CD1c-positive myeloid dendritic cell (primary cell): ENCODE results near the gene DIO1.

Experiments used
- DNase-seq: peaks from one replicate; pipeline ENCODE4 v3.0.0-alpha.2; 2016; ENCODE audit errors: extremely low spot score

The DIO1 gene

DNA sequence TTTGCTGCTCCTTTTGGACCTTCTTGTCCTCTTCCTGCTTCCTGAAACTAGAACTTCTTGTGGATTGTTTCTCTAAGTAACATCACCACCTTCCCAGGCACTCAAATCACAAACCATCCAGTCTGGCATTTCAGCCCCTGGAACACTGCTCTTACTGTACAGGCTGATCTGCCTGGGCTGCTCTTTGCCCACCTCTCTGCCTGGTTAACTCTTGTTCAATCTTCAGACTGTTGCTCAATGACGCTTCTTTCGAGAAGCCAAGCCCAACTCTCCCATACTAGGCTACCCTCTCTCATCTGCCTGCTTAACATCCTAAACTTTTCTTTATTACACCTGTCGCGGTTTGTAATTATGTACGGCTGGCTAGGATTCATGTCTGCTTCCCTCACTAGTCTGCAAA is 657 bp downstream of the DIO1 start:
- no peak for DNase-seq

DNA sequence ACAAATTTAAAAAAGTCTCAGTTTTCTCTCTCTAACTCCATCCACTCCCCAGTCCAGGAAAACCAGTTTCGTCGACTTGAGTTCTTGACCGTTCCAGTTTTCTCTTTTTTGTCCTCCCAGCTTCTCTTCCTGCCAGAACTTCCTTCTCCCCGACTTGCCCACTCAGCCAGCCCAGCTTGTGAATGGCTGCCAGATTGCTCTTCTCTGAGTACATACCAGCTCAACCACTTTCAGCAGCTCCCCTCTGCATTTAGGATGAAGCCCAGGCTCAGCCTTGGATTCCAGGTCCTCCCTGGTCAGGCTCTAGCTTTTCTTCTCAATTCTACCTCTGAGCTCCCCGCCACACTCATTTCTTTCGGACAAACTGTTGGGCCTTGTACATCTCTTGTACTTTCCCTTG is 1.4 kb downstream of the DIO1 start:
- no peak for DNase-seq

DNA sequence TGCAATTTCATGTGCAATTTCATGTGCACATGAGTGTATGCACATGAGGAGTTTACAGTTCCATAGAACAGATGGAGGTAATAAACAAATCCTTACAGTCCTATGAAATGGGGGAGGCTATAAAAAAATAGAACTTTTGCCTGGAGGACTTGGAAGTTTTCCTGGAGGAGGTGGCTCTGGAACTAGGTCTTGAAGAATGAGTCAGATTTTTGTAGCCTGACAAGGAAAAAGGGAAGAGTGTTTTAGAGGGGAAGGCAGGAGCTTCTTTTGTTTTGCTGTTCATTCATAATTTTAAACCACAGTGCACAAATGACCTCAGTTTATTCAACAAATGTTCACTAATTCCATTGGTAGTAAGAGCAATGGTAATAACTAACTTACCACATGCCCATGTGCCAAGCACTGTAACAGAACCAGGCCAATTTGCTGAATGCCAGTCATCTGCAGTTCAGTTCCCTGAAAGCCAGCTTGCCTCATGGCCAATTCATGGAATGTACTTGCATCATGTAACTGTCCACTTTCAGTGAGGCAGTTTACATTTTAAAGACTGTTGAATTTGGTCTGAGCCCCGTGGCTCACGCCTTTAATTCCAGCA is 2.7 kb downstream of the DIO1 start:
- DNase-seq, result peak; percentile 32

DNA sequence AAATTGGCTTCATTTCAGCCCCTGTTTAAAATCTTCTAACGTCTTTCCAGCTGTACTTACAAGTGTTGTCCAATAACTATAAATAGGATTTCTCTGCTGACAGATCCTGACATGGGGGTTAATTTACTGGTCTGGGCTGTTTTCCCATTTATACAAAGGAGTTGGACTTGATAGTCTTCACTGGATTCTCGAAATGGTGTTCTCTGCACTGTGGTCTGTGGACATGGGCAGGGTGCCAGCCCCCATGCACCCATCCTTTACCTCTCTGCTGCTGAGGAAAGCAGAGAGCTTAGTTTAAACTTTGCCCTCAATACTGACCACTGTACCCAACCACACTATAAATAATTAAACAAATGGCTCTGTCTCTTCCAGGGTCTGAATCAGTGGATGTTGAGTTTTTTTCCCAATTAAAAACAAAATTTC is 5.2 kb downstream of the DIO1 start:
- no peak for DNase-seq

DNA sequence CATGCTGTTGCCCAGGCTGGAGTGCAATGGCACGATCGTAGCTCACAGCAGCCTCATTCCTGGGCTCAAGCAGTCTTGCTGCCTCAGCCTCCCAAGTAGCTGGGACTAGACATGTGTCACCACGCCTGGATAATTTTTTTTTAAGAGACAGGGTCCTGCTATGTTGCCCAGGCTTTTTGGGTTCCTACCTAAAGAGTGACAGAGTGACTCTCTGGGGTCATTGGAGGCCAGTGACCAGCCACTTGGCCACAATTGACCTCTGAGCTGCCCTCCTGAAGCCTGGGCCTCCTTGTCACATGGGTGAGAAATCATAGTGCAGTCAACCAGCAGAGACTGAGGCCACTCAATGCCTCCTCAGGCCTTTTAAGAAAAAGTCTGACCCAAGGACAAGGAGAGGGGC is 5.7 kb downstream of the DIO1 start:
- DNase-seq, result no peak

DNA sequence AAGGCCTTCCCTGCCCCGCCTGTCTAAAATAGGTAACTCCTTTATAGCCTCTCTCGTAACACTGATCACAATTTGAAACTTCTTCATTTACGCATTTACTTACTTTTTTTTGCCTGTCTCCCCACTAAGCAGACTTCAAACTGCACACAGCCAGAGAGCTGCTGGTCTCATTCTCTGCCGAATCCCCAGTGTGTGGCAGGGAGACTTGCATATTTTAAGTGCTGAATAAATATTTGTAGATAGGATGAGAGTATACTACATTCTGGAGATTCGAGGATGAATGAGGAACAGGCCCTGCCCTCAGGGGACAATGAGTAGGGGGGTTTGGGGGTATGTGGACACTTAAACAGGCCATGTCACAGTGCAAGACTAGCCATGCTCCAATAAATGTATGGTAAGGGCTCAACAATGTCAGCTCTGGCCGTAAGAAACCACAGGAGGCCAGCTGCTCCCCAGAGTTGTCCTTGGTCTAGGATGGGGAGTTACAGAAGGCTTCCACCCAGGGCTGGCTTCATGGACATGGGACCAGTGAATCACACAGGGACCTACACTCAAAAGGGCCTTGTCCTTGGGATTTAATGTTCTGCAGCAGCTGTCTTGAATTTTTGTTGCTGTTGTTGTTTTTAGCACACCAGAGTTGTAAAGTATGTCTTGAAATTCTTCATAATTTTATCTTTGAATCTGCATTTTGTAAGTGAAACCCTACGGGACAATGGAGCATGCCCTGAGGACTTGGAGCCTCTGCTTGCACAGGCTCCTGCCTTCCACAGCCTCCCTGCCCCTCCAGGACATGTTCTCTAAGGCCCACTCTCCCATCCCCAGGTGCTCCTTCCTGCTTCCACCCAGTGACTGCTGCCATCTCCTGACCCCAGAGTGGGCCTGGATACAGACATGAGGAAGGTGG is 8.5 kb downstream of the DIO1 start:
- no peak for DNase-seq

DNA sequence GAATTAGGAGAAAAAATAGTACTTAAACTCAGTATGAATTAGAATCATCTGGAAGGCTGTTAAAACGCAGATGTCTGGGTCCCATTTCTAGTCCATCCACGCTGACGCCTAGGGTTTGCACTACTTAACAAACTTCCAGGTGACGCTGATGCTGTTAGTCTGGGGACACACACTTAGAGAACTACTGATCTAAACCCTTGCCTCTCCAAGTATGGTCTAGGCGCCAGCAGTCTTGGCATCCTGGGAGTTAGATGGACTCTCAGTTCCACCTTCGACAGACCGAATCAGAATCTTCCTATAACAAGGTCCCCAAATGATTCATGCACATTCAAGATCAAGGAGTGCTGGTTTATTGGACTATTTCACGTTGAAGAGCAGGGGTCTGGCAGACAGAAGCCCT is 11.5 kb downstream of the DIO1 start:
- no peak for DNase-seq

DNA sequence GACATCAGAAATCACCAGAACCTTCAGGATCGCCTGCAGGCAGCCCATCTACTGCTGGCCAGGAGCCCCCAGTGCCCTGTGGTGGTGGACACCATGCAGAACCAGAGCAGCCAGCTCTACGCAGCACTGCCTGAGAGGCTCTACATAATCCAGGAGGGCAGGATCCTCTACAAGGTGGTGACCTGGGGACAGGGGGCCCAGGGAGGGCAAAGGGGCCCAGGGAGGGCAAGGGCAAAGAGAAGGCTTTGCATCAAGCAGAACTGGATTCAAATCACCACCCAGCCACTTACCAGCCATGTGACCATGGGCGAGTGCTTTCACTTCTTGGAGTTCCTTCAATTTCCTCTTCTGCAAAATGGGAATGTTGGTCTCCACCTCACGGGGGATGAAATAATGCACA is 12.1 kb downstream of the DIO1 start:
- DNase-seq, result no peak

DNA sequence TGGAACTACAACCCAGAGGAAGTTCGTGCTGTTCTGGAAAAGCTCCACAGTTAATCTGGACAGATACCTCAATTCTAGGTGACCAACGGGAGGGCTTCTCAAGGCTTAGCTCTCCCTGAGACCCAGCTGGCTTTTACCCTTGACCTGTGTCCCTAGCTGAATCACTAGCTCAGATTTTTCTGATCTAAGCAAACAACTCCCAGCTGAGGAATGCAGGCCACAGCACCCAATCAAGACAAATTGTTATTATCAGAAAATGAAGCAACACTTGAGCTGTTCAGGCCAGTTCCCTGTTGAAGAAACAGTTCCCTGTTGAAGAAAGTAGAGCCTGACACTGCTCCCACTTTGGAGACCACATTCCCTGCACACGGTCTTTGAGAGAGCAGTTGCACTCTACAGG is 16.0 kb downstream of the DIO1 start:
- no peak for DNase-seq

DNA sequence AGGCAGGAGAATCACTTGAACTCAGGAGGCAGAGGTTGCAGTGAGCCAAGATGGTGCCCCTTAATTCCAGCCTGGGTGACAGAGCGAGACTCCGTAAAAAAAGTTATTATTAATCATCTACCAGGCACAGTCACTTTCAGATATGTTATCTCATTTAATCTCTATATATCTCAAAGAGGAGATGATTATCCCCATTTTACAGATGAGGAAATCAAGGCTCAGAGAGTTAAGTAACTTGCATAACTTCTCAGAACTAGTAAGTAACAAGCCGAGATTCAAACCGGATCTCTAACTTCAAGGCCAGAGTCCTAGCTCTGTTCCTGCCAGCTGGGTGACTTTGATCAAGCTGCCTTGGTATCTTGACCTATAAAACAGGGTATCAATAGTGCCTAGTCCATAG is 17.5 kb downstream of the DIO1 start:
- no peak for DNase-seq

DNA sequence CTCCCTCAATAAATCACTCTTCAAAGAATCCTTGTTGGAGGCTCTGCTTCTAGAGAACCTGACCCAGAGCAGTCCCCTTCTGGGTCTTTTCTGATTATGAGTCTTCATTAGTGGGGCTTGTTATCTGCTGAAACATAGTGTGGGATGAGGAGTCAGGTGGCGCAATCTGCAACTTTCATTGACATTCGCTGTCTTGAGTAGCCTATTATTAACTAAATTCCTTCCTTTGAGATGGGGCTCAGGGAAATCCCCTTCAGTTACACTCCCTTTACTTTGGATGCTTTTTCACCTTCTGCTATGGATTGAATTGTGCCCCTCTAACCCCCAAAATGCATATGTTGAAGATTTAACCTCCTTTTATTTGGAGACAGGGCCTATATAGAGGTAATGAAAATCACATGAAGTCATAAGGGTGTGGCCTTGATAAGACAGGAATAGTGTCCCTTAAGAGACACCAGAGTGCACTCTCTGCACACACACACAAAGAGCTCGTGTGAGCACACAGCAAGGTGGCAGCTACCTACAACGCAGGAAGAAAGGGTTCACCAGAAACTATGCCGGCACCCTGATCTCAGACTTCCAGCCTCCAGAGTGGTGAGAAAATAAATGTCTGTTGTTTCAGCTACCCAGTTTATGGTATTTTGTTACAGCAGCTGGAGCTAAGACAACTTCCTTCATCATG is 19.5 kb downstream of the DIO1 start:
- DNase-seq, result no peak

DNA sequence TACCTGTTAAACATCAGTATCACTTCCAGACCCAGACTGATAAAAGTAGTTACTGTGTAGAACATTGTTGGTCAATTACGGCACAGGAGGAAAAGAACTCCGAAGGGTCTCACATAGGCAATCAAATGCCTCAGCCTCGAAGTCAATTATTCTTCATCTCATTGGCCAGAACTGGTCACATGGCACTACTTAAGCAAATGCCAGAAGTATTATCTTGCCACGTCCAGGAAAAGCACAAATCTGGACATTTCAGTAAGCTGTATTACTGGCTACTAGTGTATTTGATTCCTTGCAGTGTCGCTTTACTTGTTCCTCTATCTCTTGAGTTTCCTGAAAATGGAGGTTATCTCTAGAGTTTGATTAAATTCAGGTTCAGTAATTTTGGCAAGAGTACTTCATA is 24.4 kb downstream of the DIO1 start:
- no peak for DNase-seq

DNA sequence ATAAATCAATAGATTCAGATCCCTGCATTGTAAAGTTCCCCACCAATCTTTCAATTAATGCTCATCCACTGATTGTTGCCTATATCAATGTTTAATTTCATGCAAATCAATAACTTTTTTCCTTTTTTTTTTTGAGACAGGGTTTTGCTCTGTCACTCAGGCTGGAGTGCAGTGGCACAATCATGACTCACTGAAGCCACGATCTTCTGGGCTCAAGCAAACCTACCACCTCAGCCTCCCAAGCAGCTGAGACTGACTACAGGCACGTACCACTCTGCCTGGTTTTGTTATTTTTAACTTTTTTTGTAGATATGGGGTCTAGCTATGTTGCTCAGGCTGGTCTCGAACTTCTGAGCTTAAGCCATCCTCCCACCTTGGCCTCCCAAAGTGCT is 25.7 kb downstream of the DIO1 start:
- no peak for DNase-seq

DNA sequence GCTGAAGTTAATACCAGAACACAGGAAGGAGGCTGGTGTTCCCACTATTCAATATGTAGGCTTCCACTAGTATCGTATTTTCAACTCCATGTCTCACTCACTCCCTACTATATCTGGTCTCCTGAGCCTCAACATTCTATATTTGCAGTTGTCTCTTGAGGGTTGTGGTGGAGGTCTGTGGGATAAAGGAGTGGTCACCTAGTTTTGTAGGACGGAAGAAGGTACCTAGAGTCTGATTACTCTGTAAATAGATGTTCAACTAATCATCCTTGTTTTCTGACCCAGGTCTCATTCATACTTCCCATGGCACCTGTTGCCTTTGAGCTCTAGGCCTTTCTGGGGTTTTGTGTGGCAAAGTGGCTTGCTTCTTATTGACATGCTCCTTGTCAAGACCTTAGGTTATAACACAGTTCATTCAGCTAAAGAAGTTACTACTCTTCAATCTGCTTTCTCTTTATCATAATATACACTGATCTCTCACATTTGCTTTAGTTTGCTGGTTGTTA is 33.4 kb downstream of the DIO1 start:
- DNase-seq, result no peak

DNA sequence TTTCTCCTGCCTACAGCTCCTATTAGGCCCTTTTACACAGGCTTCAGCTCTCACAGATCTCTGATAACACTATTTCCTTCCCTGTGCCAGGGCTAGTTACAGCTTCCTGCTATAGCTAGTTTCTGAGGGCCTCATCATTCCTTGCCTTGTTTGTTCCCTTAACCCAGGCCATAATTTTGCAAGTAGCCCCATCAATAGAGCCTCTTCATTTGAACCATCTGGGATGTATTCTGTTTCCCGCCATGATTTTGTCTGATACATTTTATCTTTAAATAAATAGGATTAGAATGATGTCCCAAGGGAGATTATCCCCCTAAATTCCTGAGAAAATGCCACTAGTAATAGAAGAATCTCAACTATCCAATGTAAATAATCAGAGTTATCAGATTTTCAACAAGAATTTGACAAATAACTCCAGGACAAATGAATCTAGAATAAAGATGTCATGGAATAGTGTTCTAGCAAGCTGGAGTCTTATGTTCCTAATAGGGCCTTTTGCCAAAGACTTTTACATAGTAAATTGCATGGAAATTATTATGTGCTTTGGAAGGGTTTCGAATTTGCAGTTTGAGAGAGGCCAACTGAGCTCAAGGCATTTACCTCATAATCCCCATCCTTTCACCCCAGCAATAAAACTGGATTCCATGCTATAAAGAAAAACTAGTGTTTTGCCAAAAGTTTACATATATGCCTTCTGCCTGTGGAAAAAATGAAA is 35.4 kb downstream of the DIO1 start:
- DNase-seq, result no peak

DNA sequence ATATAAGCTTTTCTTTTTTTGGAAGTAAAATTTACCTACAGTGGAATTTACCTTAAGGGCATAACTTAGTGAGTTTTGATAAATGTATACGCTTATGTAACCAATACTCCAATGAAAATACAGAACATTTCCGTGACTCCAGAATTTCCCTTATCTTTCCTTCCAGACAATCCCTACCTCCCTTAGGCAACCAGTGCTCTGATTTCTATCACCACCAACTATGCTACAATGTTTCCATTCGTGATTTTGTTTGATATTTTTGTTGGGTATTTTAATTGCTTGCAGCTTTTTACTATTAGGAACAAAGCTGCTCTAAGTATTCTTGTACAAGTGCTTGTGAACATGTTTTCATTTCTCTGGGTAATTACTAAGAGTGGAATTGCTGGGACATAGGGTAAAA is 36.9 kb downstream of the DIO1 start:
- DNase-seq, result no peak

DNA sequence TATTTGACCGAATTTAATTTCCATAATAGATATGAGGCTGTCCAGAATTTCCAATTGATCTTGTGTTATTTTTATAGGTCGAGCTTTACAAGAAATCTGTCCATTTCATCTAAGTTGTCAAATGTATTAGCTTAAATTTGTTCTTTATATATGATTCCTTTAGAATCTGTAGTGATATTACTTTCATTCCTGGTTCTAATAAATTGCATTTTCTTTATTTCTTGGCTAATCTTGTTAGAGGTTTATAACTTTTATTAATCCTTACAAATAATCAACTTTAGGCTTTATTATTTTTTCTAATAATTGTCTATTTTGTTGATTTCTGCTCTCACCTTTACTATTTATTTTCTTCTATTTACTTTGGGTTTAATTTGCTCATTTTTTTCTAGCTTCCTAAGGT is 37.5 kb downstream of the DIO1 start:
- DNase-seq, result no peak

DNA sequence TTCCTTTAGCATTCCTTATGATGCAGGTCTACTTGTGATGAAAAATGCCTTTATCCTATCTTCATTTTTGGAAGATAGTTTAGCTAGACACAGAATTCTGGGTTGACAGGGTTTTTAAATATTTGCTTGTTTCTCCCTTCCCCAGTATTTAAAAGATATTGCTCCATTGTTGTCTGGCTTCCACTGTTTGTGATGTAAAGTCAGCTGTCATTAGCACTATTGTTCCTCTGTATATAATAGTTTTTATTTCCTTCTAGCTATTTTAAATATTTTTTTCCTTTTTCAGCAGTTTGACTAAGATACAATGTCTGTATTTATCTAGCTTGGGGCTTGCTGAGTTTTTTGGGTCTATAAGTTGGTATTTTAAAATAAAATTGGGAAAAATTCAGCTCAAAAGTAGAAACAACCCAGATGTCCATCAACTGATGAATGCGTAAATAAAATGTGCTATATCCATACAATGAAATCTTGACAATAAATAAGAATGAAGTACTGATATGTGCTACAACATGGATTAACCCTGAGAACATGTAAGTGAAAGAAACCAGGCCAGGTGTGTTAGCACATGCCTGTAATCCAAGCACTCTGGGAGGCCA is 40.3 kb downstream of the DIO1 start:
- no peak for DNase-seq

DNA sequence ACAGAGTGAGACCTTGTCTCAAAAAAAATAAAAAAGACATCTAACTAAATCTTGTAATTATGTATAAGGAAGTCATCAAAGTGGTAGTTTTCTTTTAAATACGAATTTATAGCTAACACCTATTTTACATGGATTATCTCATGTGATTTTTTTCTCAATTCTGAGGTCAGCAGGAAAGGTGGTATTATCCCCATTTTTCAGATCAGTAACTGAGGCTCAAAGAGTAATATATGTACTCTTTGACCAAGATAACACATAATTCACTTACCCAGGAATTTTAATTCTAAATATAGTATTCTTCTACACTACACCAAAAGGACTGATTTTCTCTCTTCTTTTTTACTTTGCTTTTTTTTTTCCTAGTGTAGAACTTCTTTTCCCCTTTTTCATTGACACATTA is 42.4 kb downstream of the DIO1 start:
- DNase-seq, result no peak

DNA sequence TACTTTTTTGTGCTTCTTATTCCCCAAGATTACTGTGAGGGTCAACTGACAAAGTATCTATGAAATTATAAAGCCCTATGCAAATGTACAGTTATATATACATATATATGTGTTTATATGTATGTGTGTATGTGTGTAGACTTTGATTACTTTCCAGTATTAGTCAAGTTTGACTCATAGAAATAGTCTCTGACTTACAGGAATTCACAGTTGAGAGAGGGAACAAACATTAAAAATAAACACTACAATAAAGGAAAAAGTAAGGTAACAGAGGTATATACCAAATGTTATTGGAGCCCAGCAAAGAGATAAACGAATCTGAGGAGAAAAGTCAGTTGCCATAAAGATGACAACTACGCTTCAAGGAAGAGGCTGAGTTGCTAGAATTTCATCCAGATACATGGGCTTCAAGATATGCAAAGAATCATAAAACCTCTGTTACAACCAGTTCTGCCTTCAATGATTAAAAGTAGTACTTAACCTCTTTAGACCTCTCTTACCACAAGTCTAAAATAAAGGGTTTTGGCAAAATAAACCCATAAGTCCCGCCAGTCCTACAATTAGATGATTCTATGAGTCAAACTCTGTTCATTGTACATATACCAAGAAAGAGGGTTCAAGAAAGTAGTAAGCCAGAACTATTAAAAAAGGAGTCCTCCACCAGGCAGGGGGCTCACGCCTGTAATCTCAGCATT is 44.3 kb downstream of the DIO1 start:
- no peak for DNase-seq
